Measurements from ENCODE around the gene SCRN2.

DNA sequence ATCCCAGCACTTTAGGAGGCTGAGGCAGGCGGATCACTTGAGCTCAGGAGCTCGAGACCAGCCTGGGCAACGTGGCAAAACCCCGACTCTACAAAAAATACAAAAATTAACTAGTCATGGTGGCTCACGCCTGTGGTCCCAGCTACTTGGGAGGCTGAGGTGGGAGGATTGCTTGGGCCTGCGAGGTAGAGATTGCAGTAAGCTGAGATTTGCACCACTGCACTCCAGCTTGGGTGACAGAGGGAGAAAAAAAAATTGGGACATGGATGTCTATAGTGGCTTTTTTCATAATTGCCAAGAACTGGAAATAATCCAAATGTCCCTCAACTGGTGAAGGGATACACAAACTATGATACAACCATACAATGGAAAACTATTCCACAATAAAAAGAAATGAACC lies 48.1 kb downstream of the SCRN2 start:
- TF ChIP-seq EGR1 (IDR thresholded peaks at IDR 0.05; ENCODE audit: borderline replicate concordance, low read depth, low read length) = no peak
- TF ChIP-seq CTCF (IDR thresholded peaks at IDR 0.05; ENCODE audit: control extremely low read depth in 1 of 3, insufficient read depth in 1 of 3, low read depth in 1 of 3, low read length in 3 of 3) = no peak
- no peak for TF ChIP-seq ZNF274 (IDR thresholded peaks at IDR 0.05; ENCODE audit: borderline replicate concordance, extremely low read depth, low read length)
- TF ChIP-seq CBX5 (IDR thresholded peaks at IDR 0.05; ENCODE audit: low read depth, low read length) = no peak
- TF ChIP-seq, protein P1, sequence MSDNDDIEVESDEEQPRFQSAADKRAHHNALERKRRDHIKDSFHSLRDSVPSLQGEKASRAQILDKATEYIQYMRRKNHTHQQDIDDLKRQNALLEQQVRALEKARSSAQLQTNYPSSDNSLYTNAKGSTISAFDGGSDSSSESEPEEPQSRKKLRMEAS (IDR thresholded peaks at IDR 0.05) = no peak

All from H1 (cell line).